Liver (tissue), 3 donors: ENCODE results near the gene CDK11A.

Source experiments
- CTCF ChIP-seq: fragments of 150-350 bp; IDR thresholded peaks from 2 replicates; pipeline ENCODE4 v1.5.1; 2017; ENCODE audit warnings: improper control_type of control experiment, low read depth, low read length; ENCODE audit not compliant: missing input control
- HNF4A ChIP-seq, 2 donors: conservative IDR thresholded peaks; 2 replicates each; pipeline ENCODE4 v1.6.1; 2016; ENCODE audit warnings: antibody characterized with exemption in 2 of 2, mild to moderate bottlenecking in 2 of 2
- JUND ChIP-seq, 2 donors: IDR thresholded peaks; 2 replicates each; pipeline ENCODE4 v1.6.1; 2016; ENCODE audit warnings: antibody characterized with exemption in 2 of 2
- donor health status: healthy.
- donor health status: healthy.

DNA sequence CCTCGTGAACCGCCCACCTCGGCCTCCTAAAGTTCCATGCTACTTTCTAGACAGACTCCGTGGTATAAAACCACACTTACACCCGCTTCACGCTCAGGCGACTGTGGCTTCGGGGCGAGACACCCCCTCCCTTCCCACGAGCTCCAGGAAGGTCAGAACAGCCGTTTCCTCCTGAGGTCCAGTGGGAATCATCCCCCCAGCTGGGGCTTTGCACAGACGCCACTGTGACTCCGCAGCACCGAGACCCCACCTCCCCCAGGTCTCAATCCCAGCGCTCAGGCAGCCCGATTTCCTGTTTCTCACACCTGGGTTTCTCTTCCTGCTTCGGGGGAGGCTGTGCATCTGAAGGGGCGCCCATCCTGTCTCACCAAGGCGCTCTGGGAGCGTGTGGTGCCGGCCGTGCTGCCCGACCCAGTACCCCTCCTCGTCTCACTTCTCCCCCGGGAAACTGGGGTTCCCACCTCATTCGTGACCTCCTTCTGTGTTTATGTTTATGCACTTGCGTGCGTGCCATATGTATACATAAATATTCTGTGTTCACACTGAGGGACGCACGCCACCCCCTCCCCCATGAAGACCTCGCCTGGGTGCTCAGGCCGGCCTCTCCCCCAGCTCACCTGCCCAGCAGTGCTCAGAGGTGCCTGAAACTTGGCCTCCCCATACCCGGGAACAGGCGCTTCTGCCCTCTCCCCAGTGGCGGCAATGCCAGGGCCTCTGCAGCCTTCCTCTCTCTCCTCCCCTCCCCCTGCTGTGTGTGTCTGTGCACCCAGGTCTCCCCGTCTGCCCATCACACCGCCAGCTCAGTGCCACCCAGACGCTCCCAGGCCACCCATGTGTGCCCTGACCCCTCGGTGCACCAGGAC, 46.2 kb downstream of the CDK11A start:
- TF ChIP-seq JUND (IDR thresholded peaks at IDR 0.05), result no peak
- no peak for TF ChIP-seq CTCF
- no peak for TF ChIP-seq HNF4A (conservative IDR thresholded peaks at IDR 0.05)
